OCI-LY7 (cell line): ENCODE measurements around the gene SPTLC2. TPM values are rescaled to one million over a fixed set of nuclear protein-coding genes. Genes with fewer than 3 reads are reported as not detected.

Experiments
- BruUV-seq: library from RNA; stranded (reverse); fragments of 400-500 nt; replicated peaks from 2 replicates; lab custom pipeline; 2021; lab: Mats Ljungman, UMichigan
- CTCF ChIA-PET: fragments of 300-600 bp; sonication (Branson Sonifier 250); formaldehyde crosslinking; loops from one replicate; lab custom pipeline; 2022; ENCODE audit warnings: antibody characterized with exemption; ENCODE audit not compliant: unreplicated experiment; lab: Charles Lee
- POLR2A ChIA-PET: fragments of 300-600 bp; sonication (Branson Sonifier 250); formaldehyde crosslinking; loops from one replicate; lab custom pipeline; 2022; ENCODE audit warnings: antibody characterized with exemption; lab: Charles Lee
- DNase-seq: peaks from one replicate; pipeline ENCODE4 v3.0.0-alpha.2; 2015; ENCODE audit warnings: low spot score
- H2AFZ ChIP-seq: fragments of 200-600 bp; sonication (generic), shearing (Covaris generic); 2 replicates; pipeline ENCODE4 v1.6.1; 2014; ENCODE audit warnings: mild to moderate bottlenecking, antibody characterized with exemption, low read length, moderate library complexity
- H3K27ac ChIP-seq: fragments of 200-600 bp; sonication (generic); 2 replicates; pipeline ENCODE4 v1.5.1; 2014; ENCODE audit warnings: mixed run types, low read depth, mild to moderate bottlenecking, moderate library complexity, low read length, inconsistent platforms; ENCODE audit not compliant: poor library complexity, severe bottlenecking
- H3K36me3 ChIP-seq: fragments of 200-600 bp; sonication (generic); 2 replicates; pipeline ENCODE4 v1.6.1; 2014; ENCODE audit warnings: mild to moderate bottlenecking, antibody characterized with exemption, low read length, moderate library complexity, mixed read lengths; ENCODE audit not compliant: insufficient read depth
- H3K4me1 ChIP-seq: fragments of 200-600 bp; sonication (generic); 2 replicates; pipeline ENCODE4 v1.5.1; 2014; ENCODE audit warnings: mild to moderate bottlenecking, low read length; ENCODE audit not compliant: insufficient read depth, poor library complexity, severe bottlenecking
- H3K4me2 ChIP-seq: fragments of 200-600 bp; sonication (generic); 2 replicates; pipeline ENCODE4 v1.6.1; 2014; ENCODE audit warnings: mild to moderate bottlenecking, low read length
- H3K4me3 ChIP-seq: fragments of 200-600 bp; sonication (generic); 2 replicates; pipeline ENCODE4 v1.5.1; 2014; ENCODE audit warnings: mild to moderate bottlenecking, low read depth, low read length; ENCODE audit not compliant: poor library complexity, severe bottlenecking
- H3K79me2 ChIP-seq: fragments of 200-600 bp; sonication (generic); 2 replicates; pipeline ENCODE4 v1.6.1; 2016; ENCODE audit warnings: low read depth, mild to moderate bottlenecking, low read length, moderate library complexity, mixed read lengths; ENCODE audit not compliant: insufficient read depth
- H3K9me2 ChIP-seq: fragments of 200-600 bp; sonication (generic); 2 replicates; pipeline ENCODE4 v1.6.1; 2016; ENCODE audit warnings: mild to moderate bottlenecking, low read length, mixed read lengths; ENCODE audit not compliant: insufficient read depth
- H3K9me3 ChIP-seq: fragments of 200-600 bp; sonication (generic); 2 replicates; pipeline ENCODE4 v1.6.1; 2014; ENCODE audit warnings: mild to moderate bottlenecking, mixed run types, low read length, mixed read lengths
- H4K20me1 ChIP-seq: fragments of 200-600 bp; sonication (generic); 2 replicates; pipeline ENCODE4 v1.6.1; 2014; ENCODE audit warnings: mild to moderate bottlenecking, antibody characterized with exemption, low read length, moderate library complexity, mixed read lengths; ENCODE audit not compliant: insufficient read depth
- CTCF ChIP-seq: fragments of 200-600 bp; sonication (generic); conservative IDR thresholded peaks from 2 replicates; pipeline ENCODE4 v1.5.1; 2014; ENCODE audit warnings: mild to moderate bottlenecking, antibody characterized with exemption, low read length, moderate library complexity, mixed read lengths
- EZH2phosphoT487 ChIP-seq: fragments of 200-600 bp; sonication (generic); IDR thresholded peaks from 2 replicates; pipeline ENCODE4 v1.6.1; 2018; ENCODE audit warnings: low read depth, borderline replicate concordance, mild to moderate bottlenecking, mixed run types, antibody characterized with exemption, low read length, moderate library complexity, mixed read lengths
- intact Hi-C: fragments of 100-400 bp; cut with micrococcal nuclease; formaldehyde crosslinking; loops from one replicate; pipeline ENCODE4 v1.10.0; 2022; ENCODE audit not compliant: unreplicated experiment
- total RNA-seq, 2 experiments: library from RNA; depleted of rRNA in 1 of 2; stranded (reverse); fragments of >200 nt in 1 of 2; shearing (Covaris generic) in 1 of 2; gene quantifications; 2 replicates each; pipeline ENCODE4 v1.2.3, GENCODE V29; 2014 to 2022

SPTLC2 gene
- total RNA-seq, 2 experiments from 2014 or later, result 14.7 to 45.1 TPM

DNA sequence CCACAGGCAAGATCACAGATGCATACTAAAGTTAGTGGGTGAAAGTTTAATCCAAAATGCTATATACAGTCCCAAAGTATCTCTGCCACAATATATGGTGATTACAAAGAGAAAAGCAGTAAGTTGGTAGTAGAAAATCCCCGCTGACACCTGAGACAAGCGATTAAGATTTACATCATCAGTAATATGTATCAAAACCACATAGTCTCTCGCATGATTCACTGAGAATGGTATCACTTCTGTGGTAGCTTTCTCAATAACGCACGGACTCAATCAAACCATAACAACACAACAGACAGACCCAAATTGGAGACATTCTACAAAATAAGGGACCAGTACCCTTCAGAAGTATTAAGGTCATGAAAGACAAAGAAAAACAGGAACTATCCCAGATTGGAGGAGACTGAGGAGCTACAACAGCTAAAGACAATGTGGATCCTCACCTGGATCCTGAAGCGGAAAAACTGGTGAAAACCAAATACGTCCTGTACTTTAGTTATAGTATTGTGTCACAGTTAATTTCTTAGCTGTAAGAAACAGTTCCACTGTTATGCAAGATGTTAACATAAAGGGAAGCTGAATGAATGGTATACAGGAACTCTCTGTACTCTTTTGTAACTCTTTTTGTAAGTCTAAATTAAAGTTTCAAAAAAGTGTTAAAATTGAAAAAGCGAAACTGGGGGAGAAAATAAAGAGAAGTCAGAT lies 51.0 kb downstream of the SPTLC2 start:
- no peak for TF ChIP-seq CTCF
- TF ChIP-seq EZH2phosphoT487, result no peak
- no peak overlapping the region for H3K27ac ChIP-seq
- peaks cover 76% of the 10 kb centered on the region for H3K36me3 ChIP-seq
- no peak overlapping the region for H3K4me3 ChIP-seq
- H3K4me2 ChIP-seq, result no peak overlapping the region
- CTCF ChIA-PET, result no interaction called here
- no peaks in the 10 kb centered on the region for H3K9me3 ChIP-seq
- POLR2A ChIA-PET, result interaction anchor here (0.7 to 1.2 kb wide), 4 partner anchors 11 to 394 kb away, joined by 3 to 5 read pairs (median 4); no protein-coding TSS in a partner anchor
- H4K20me1 ChIP-seq, result no peaks in the 10 kb centered on the region
- no peaks in the 10 kb centered on the region for H3K79me2 ChIP-seq
- no peak for DNase-seq
- H2AFZ ChIP-seq, result no peak overlapping the region
- no peaks in the 10 kb centered on the region for H3K9me2 ChIP-seq
- no TSS peak for BruUV-seq
- H3K4me1 ChIP-seq, result no peaks in the 10 kb centered on the region
- intact Hi-C loops, result no loop called here

GRCh38 chr14:77562681-77563080 lies 53.8 kb downstream of the SPTLC2 start:
- H3K36me3 ChIP-seq, result peaks cover 81% of the 10 kb centered on the region
- H3K9me2 ChIP-seq, result no peaks in the 10 kb centered on the region
- H2AFZ ChIP-seq, result no peak overlapping the region
- no peak overlapping the region for H3K4me2 ChIP-seq
- no peak overlapping the region for H3K27ac ChIP-seq
- TF ChIP-seq EZH2phosphoT487 (no peak), CTCF (no peak)
- ChIA-PET POLR2A (interaction anchor here (0.7 kb wide), 1 partner anchor 135 kb away, joined by 3 read pairs; no protein-coding TSS in a partner anchor), CTCF (no interaction called here)
- no TSS peak for BruUV-seq
- intact Hi-C loops, result no loop called here
- no peaks in the 10 kb centered on the region for H3K4me1 ChIP-seq
- no peak overlapping the region for H3K4me3 ChIP-seq
- DNase-seq, result no peak
- H3K79me2 ChIP-seq, result no peaks in the 10 kb centered on the region
- H3K9me3 ChIP-seq, result no peaks in the 10 kb centered on the region
- 0 out of 2 replicates have a peak, but pooled peaks cover 2% of the 10 kb centered on the region for H4K20me1 ChIP-seq

DNA sequence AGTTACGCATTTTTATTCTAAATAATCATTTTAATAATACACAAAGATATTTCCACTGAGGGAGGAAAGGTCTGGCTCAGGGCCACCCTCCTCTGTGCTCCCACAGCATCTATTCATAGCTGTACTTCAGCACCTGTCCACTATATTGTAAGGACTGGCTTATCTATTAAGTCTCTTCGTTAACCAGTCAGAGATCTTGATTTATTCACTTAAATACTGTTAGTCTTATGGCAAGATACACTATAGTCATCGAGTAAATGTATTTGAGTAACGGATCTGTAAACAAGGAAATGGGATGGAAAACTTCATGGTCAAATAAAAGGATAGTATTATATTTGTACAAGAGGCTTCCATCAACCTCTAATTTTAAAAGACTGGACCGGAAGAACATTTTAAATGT lies 54.6 kb downstream of the SPTLC2 start:
- no peak for DNase-seq
- intact Hi-C loops, result no loop called here
- ChIA-PET CTCF (no interaction called here), POLR2A (no interaction called here)
- H3K9me3 ChIP-seq, result no peaks in the 10 kb centered on the region
- H4K20me1 ChIP-seq, result 0 out of 2 replicates have a peak, but pooled peaks cover 2% of the 10 kb centered on the region
- H3K36me3 ChIP-seq, result peaks cover 82% of the 10 kb centered on the region
- no peak overlapping the region for H3K4me3 ChIP-seq
- no peaks in the 10 kb centered on the region for H3K79me2 ChIP-seq
- no peak overlapping the region for H3K4me2 ChIP-seq
- H2AFZ ChIP-seq, result no peak overlapping the region
- no peak for TF ChIP-seq CTCF
- no peak for TF ChIP-seq EZH2phosphoT487
- H3K9me2 ChIP-seq, result no peaks in the 10 kb centered on the region
- H3K27ac ChIP-seq, result no peak overlapping the region
- BruUV-seq, result no TSS peak
- H3K4me1 ChIP-seq, result no peaks in the 10 kb centered on the region
